ENCODE measurements around the gene SLC35F3.

The SLC35F3 gene

GRCh38 chr1:234270581-234271242, 366.2 kb downstream of the SLC35F3 start:
- Histone ChIP-seq H3K4me1 (ENCODE audit: control insufficient read depth, low read length) (no peaks in the 10 kb centered on the region), H3K9me2 (replicated peaks; ENCODE audit: control insufficient read depth, low read length) (no peaks in the 10 kb centered on the region), H4K20me1 (ENCODE audit: control insufficient read depth, insufficient read depth, low read depth, low read length) (no peaks in the 10 kb centered on the region), H3K36me3 (ENCODE audit: control insufficient read depth, low read length) (no peaks in the 10 kb centered on the region), H3K27ac (ENCODE audit: low read depth, low read length) (no peak overlapping the region), H3K4me3 (ENCODE audit: low read length) (no peak overlapping the region), H3K4me2 (ENCODE audit: low read length) (no peak overlapping the region), H3K79me2 (ENCODE audit: control insufficient read depth, low read length) (no peaks in the 10 kb centered on the region), H3K27me3 (ENCODE audit: control insufficient read depth, low read length) (no peaks in the 10 kb centered on the region), H3K9me3 (ENCODE audit: control insufficient read depth, insufficient read depth, low read length) (no peaks in the 10 kb centered on the region), H3F3A (ENCODE audit: control insufficient read depth, insufficient read depth) (no peaks in the 10 kb centered on the region)
- TF ChIP-seq EZH2phosphoT487 (IDR thresholded peaks at IDR 0.05; ENCODE audit: borderline replicate concordance, low read length) (no peak), CTCF (IDR thresholded peaks at IDR 0.05; ENCODE audit: low read depth, low read length, poor library complexity, severe bottlenecking) (no peak)

GRCh38 chr1:234271243-234271606, 366.7 kb downstream of the SLC35F3 start:
- H3F3A ChIP-seq (ENCODE audit: control insufficient read depth, insufficient read depth): no peaks in the 10 kb centered on the region
- H3K9me2 ChIP-seq (replicated peaks; ENCODE audit: control insufficient read depth, low read length): no peaks in the 10 kb centered on the region
- H3K4me3 ChIP-seq (ENCODE audit: low read length): no peak overlapping the region
- no peaks in the 10 kb centered on the region for H3K79me2 ChIP-seq (ENCODE audit: control insufficient read depth, low read length)
- no peaks in the 10 kb centered on the region for H3K9me3 ChIP-seq (ENCODE audit: control insufficient read depth, insufficient read depth, low read length)
- H4K20me1 ChIP-seq (ENCODE audit: control insufficient read depth, insufficient read depth, low read depth, low read length): no peaks in the 10 kb centered on the region
- H3K4me2 ChIP-seq (ENCODE audit: low read length): no peak overlapping the region
- H3K27me3 ChIP-seq (ENCODE audit: control insufficient read depth, low read length): no peaks in the 10 kb centered on the region
- no peaks in the 10 kb centered on the region for H3K4me1 ChIP-seq (ENCODE audit: control insufficient read depth, low read length)
- TF ChIP-seq EZH2phosphoT487 (IDR thresholded peaks at IDR 0.05; ENCODE audit: borderline replicate concordance, low read length) (no peak), CTCF (IDR thresholded peaks at IDR 0.05; ENCODE audit: low read depth, low read length, poor library complexity, severe bottlenecking) (no peak)
- no peaks in the 10 kb centered on the region for H3K36me3 ChIP-seq (ENCODE audit: control insufficient read depth, low read length)
- no peak overlapping the region for H3K27ac ChIP-seq (ENCODE audit: low read depth, low read length)

GRCh38 chr1:234272656-234273312, 368.3 kb downstream of the SLC35F3 start:
- no peaks in the 10 kb centered on the region for H4K20me1 ChIP-seq (ENCODE audit: control insufficient read depth, insufficient read depth, low read depth, low read length)
- H3K9me2 ChIP-seq (replicated peaks; ENCODE audit: control insufficient read depth, low read length): no peaks in the 10 kb centered on the region
- H3K27ac ChIP-seq (ENCODE audit: low read depth, low read length): no peak overlapping the region
- TF ChIP-seq EZH2phosphoT487 (IDR thresholded peaks at IDR 0.05; ENCODE audit: borderline replicate concordance, low read length) (no peak), CTCF (IDR thresholded peaks at IDR 0.05; ENCODE audit: low read depth, low read length, poor library complexity, severe bottlenecking) (no peak)
- no peak overlapping the region for H3K4me3 ChIP-seq (ENCODE audit: low read length)
- H3K4me1 ChIP-seq (ENCODE audit: control insufficient read depth, low read length): no peaks in the 10 kb centered on the region
- no peak overlapping the region for H3K4me2 ChIP-seq (ENCODE audit: low read length)
- no peaks in the 10 kb centered on the region for H3K36me3 ChIP-seq (ENCODE audit: control insufficient read depth, low read length)
- H3K9me3 ChIP-seq (ENCODE audit: control insufficient read depth, insufficient read depth, low read length): no peaks in the 10 kb centered on the region
- no peaks in the 10 kb centered on the region for H3F3A ChIP-seq (ENCODE audit: control insufficient read depth, insufficient read depth)
- no peaks in the 10 kb centered on the region for H3K79me2 ChIP-seq (ENCODE audit: control insufficient read depth, low read length)
- H3K27me3 ChIP-seq (ENCODE audit: control insufficient read depth, low read length): no peaks in the 10 kb centered on the region
